SKM-1 (cell line): ENCODE measurements around the gene LCE1D.

Experiments used
- DNase-seq: peaks from one replicate; lab custom pipeline; 2025; ENCODE audit not compliant: unreplicated experiment; lab: John Stamatoyannopoulos, UW

The LCE1D gene

DNA sequence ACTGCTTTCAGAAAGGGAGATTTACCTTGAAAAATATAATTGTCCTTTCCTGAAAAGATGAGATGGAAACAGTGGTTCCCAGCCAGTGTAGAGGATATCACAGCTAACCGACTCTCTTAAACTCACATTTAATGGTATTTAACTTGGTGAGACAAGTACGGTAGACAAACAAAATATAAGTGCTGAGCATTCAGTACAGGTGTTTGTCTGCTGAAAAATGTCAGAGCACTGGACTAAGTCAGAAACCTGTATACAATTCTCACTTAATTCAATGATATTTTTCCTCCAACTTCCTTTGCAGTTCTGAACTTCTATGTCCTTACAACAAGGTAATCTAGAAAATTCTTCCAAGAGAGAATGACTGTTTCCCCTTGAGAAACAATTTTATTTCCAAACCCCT lies 15.2 kb downstream of the LCE1D start, which contains the start of gene LCE1B:
LCE1B (plus strand) TSS at position 301 of the 400 bp plus-strand sequence. CDS start 476 bp downstream, outside the sequence.
- no peak for DNase-seq

DNA sequence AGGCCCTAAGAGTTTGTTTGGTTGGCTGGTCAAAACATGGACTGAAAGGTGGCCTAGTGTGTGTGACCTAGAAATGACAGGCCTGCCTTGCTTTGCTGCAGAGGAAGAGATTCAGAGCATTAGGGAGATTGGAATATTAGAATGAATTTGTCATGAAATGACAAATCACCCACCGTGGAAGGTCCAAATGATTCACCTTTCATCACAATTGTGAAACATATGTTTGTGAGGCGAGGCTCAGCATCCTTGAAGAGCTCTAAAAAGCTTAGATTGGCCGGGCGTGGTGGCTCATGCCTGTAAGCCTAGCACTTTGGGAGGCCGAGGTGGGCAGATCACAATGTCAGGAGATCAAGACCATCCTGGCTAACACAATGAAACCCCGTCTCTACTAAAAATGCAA lies 20.8 kb downstream of the LCE1D start:
- DNase-seq, result no peak

DNA sequence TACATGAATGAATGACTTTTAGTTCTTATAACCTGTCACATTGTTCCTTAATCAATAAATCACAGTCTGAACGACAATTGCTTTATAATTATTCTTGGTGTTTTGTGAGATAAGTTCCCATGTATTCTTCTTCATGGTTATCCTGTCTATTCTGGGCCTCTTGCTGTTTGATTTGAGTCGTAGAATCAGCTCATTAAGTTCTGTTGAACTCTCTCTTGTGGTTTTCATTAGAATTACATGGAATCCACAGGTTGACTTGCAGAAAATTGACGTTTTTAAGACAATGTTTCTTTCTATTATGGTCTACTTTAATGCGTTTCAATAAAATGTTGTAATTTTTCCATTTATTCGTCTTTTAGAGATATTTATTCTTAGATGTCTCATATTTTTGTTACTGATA lies 26.8 kb downstream of the LCE1D start:
- no peak for DNase-seq

DNA sequence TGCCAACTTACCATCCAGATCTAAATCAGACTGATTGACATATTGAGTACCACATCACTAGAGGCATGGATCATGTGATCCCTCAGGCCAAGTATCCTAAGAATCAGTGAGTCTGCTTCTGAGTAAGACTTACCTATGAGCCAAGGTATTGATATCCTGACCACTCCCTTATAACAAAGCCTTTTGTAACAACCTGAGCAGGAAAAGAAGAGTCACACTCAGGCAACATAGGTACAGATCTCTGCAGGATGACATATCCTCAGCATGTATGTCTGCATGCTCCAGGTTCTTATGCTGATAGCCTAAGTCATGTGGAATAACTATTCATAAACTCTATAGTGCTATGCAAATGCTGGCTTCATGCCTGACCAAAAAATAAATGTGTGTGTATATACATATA lies 28.4 kb downstream of the LCE1D start:
- no peak for DNase-seq

DNA sequence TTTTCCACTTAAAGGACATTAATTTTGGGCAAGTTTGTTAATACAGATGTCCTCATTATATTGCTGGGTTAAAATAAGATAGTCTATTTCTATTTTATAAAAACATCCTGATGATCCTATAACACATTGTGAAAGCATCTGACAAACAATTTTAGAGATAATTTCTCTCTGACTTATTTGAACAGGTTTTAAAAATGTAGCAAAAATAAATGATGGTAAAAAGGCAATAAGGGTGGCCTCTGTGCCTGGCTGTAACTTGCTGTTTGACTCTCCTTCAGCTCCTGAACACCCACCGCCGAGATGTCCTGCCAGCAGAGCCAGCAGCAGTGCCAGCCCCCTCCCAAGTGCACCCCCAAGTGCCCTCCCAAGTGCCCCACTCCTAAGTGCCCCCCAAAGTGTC lies 30.7 kb downstream of the LCE1D start, which contains the start of gene LCE1A:
LCE1A (plus strand) TSS at position 301 of the 400 bp plus-strand sequence; CDS start at position 301, 0 bp downstream.
- DNase-seq, result no peak

DNA sequence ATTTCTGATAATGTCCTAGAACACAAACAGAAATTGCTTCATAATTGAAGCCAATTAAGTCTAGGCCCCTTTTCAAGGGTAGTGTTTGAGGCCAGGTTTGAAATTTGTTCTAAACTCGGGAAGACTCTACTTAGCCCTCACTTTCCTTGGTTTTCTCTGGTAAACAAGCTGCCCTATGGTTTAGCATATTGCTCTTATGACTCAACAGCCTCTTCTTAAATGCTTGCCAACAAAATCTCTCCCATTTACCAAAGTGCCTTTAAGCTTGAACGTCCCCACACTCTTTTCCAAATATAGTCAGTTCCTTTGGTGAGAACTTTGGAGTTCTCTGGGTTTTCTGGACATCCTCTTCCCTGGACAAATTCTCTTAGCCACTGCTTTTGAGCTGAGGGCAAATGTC lies 40.3 kb downstream of the LCE1D start:
- DNase-seq, result no peak

DNA sequence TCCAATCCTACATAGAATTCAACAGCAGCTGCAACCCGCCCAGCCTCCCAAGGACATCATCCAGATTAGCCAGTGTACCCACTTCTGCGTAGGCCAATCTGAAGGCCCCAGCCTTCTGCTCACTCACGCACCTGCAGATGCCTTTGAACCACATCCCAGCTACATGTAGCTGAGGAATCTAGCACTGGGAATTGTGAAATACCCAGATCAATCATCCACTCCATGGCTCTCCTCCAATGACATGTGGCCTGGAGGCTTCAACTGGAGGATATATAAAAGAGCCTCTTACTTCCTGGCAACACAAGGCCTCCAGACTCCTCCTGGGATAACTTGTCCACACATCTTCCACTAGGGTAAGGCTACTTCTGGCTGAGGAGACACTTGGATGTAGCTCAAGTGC lies 46.0 kb downstream of the LCE1D start, which contains the start of gene LCE6A:
LCE6A (plus strand) TSS at position 301 of the 400 bp plus-strand sequence. CDS start 665 bp downstream, outside the sequence.
- no peak for DNase-seq
